Measurements from ENCODE around the gene ATP5PD. TPM values are rescaled to one million over a fixed set of nuclear protein-coding genes. Genes with fewer than 3 reads are reported as not detected.
A peak's percentile ranks its signal among the peaks of the same experiment; 100 is the strongest.

Gene ATP5PD
- total and polyA plus RNA-seq, 2 of the 13 experiments (the other 11 are each of a cell fraction or from before 2014, with no cell fraction given): 158 to 428 TPM

DNA sequence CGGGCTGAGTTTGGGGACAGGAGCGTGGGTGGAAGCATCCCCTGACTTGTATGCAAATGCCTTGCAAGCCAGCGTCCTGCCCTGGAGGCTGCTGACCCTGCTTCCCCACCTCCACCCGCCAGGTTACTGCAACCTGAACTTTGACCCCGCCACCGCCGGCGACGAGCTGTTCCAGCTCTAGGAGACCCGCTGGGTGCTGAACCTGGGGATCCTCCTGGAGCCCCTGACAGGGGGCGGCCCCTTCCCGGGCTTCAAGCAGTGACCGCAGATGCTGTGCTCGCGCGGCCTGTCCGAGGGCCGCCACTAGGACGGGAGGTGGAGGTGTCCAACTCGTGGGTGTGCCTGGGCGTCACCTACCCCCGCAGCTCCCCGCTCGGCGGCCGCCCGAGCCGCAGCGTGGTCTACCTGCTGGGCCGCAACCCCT is 30.3 kb upstream of the ATP5PD start (continued):
- TF ChIP-seq, protein P1, sequence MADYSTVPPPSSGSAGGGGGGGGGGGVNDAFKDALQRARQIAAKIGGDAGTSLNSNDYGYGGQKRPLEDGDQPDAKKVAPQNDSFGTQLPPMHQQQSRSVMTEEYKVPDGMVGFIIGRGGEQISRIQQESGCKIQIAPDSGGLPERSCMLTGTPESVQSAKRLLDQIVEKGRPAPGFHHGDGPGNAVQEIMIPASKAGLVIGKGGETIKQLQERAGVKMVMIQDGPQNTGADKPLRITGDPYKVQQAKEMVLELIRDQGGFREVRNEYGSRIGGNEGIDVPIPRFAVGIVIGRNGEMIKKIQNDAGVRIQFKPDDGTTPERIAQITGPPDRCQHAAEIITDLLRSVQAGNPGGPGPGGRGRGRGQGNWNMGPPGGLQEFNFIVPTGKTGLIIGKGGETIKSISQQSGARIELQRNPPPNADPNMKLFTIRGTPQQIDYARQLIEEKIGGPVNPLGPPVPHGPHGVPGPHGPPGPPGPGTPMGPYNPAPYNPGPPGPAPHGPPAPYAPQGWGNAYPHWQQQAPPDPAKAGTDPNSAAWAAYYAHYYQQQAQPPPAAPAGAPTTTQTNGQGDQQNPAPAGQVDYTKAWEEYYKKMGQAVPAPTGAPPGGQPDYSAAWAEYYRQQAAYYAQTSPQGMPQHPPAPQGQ (CRISPR knock-in tag; IDR thresholded peaks at IDR 0.05; ENCODE audit: borderline replicate concordance): no peak
- TF ChIP-seq ZNF367 (CRISPR knock-in tag; IDR thresholded peaks at IDR 0.05; ENCODE audit: borderline replicate concordance) (no peak), ZBTB20 (CRISPR knock-in tag; IDR thresholded peaks at IDR 0.05; ENCODE audit: borderline replicate concordance, low read depth) (no peak), PAF1 (CRISPR knock-in tag; IDR thresholded peaks at IDR 0.05) (no peak), HNRNPK (IDR thresholded peaks at IDR 0.05; ENCODE audit: low read depth, low read length, poor library complexity, severe bottlenecking) (no peak), CENPX (CRISPR knock-in tag; IDR thresholded peaks at IDR 0.05) (no peak), ZSCAN21 (CRISPR knock-in tag; IDR thresholded peaks at IDR 0.05; ENCODE audit: borderline replicate concordance) (no peak), MTA3 (CRISPR knock-in tag; IDR thresholded peaks at IDR 0.05) (no peak), CCAR2 (optimal IDR thresholded peaks at IDR 0.05; ENCODE audit: low read depth, low read length) (no peak), ZNF558 (CRISPR knock-in tag; IDR thresholded peaks at IDR 0.05; ENCODE audit: borderline replicate concordance) (no peak), ZNF775 (CRISPR knock-in tag; IDR thresholded peaks at IDR 0.05; ENCODE audit: borderline replicate concordance) (no peak), KMT2A (CRISPR knock-in tag; IDR thresholded peaks at IDR 0.05) (peak; percentile 55; the same call in 1 of the 2 replicates), FOXC1 (CRISPR knock-in tag; IDR thresholded peaks at IDR 0.05; ENCODE audit: borderline replicate concordance) (peak; percentile 21; the same call in 1 of the 2 replicates), HMGA1 (CRISPR knock-in tag; conservative IDR thresholded peaks at IDR 0.05) (no peak), MYNN (CRISPR knock-in tag; IDR thresholded peaks at IDR 0.05; ENCODE audit: low read depth) (no peak), ZNF20 (CRISPR knock-in tag; IDR thresholded peaks at IDR 0.05) (no peak), HOXA9 (CRISPR knock-in tag; IDR thresholded peaks at IDR 0.05; ENCODE audit: borderline replicate concordance) (no peak)
- TF ChIP-seq, protein P2, sequence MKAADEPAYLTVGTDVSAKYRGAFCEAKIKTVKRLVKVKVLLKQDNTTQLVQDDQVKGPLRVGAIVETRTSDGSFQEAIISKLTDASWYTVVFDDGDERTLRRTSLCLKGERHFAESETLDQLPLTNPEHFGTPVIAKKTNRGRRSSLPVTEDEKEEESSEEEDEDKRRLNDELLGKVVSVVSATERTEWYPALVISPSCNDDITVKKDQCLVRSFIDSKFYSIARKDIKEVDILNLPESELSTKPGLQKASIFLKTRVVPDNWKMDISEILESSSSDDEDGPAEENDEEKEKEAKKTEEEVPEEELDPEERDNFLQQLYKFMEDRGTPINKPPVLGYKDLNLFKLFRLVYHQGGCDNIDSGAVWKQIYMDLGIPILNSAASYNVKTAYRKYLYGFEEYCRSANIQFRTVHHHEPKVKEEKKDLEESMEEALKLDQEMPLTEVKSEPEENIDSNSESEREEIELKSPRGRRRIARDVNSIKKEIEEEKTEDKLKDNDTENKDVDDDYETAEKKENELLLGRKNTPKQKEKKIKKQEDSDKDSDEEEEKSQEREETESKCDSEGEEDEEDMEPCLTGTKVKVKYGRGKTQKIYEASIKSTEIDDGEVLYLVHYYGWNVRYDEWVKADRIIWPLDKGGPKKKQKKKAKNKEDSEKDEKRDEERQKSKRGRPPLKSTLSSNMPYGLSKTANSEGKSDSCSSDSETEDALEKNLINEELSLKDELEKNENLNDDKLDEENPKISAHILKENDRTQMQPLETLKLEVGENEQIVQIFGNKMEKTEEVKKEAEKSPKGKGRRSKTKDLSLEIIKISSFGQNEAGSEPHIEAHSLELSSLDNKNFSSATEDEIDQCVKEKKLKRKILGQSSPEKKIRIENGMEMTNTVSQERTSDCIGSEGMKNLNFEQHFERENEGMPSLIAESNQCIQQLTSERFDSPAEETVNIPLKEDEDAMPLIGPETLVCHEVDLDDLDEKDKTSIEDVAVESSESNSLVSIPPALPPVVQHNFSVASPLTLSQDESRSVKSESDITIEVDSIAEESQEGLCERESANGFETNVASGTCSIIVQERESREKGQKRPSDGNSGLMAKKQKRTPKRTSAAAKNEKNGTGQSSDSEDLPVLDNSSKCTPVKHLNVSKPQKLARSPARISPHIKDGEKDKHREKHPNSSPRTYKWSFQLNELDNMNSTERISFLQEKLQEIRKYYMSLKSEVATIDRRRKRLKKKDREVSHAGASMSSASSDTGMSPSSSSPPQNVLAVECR (CRISPR knock-in tag; IDR thresholded peaks at IDR 0.05; ENCODE audit: borderline replicate concordance): peak; percentile 63; the same call in 1 of the 2 replicates
- TF ChIP-seq, protein P3, sequence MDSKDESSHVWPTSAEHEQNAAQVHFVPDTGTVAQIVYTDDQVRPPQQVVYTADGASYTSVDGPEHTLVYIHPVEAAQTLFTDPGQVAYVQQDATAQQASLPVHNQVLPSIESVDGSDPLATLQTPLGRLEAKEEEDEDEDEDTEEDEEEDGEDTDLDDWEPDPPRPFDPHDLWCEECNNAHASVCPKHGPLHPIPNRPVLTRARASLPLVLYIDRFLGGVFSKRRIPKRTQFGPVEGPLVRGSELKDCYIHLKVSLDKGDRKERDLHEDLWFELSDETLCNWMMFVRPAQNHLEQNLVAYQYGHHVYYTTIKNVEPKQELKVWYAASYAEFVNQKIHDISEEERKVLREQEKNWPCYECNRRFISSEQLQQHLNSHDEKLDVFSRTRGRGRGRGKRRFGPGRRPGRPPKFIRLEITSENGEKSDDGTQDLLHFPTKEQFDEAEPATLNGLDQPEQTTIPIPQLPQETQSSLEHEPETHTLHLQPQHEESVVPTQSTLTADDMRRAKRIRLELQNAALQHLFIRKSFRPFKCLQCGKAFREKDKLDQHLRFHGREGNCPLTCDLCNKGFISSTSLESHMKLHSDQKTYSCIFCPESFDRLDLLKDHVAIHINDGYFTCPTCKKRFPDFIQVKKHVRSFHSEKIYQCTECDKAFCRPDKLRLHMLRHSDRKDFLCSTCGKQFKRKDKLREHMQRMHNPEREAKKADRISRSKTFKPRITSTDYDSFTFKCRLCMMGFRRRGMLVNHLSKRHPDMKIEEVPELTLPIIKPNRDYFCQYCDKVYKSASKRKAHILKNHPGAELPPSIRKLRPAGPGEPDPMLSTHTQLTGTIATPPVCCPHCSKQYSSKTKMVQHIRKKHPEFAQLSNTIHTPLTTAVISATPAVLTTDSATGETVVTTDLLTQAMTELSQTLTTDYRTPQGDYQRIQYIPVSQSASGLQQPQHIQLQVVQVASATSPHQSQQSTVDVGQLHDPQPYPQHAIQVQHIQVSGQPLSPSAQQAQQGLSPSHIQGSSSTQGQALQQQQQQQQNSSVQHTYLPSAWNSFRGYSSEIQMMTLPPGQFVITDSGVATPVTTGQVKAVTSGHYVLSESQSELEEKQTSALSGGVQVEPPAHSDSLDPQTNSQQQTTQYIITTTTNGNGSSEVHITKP (CRISPR knock-in tag; IDR thresholded peaks at IDR 0.05; ENCODE audit: low read depth): no peak
